ENCODE measurements around the gene PTPRN2. TPM values are rescaled to one million over a fixed set of nuclear protein-coding genes. Genes with fewer than 3 reads are reported as not detected.
"Not testable (repeated sequence)": the region's sequence is repeated elsewhere in the genome, so short reads cannot be mapped to it uniquely, and the experiment has no call there.

Gene PTPRN2
- total and polyA plus RNA-seq, 9 of the 15 experiments (the other 6 are each of a cell fraction or from before 2014, with no cell fraction given), result not detected

DNA sequence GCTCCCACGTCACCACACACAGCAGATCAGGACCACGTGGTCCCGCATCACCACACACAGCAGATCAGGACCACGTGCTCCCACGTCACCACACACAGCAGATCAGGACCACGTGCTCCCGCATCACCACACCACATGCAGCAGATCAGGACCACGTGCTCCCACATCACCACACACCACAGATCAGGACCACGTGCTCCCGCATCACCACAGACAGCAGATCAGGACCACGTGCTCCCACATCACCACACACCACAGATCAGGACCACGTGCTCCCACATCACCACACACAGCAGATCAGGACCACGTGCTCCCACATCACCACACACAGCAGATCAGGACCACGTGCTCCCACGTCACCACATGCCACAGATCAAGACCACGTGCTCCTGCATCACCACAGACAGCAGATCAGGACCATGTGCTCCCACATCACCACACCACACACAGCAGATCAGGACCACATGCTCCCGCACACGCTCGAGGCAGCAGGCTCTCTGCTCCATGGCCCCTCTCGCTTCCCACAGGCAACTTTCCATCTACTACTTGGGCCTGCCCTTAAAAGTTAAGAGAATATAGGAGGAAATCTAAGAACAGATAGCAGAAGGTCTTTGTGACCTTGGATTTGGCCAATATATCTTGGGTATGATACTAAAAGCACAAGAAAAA is 1024.0 kb downstream of the PTPRN2 start (continued):
- peak; percentile 61; the same call in 1 of the 2 replicates for TF ChIP-seq ZNF263 (CRISPR knock-in tag; IDR thresholded peaks at IDR 0.05; ENCODE audit: borderline replicate concordance)
- TF ChIP-seq, protein P1, sequence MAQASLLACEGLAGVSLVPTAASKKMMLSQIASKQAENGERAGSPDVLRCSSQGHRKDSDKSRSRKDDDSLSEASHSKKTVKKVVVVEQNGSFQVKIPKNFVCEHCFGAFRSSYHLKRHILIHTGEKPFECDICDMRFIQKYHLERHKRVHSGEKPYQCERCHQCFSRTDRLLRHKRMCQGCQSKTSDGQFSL (CRISPR knock-in tag; IDR thresholded peaks at IDR 0.05), result 0 out of 2 replicates have a peak, but pooled peaks have one; percentile 19
- TF ChIP-seq, protein P1 (tag; IDR thresholded peaks at IDR 0.05), result not testable (repeated sequence)
- TF ChIP-seq FOXA3 (CRISPR knock-in tag; conservative IDR thresholded peaks at IDR 0.05 in 1 of 2, IDR thresholded peaks at IDR 0.05 in 1 of 2), result peak in 1 of 2 experiments; percentile 70; a peak in 1 of 4 replicates
- peak; percentile 86 for TF ChIP-seq ZNF431 (CRISPR knock-in tag; IDR thresholded peaks at IDR 0.05)
- TF ChIP-seq, protein P2, sequence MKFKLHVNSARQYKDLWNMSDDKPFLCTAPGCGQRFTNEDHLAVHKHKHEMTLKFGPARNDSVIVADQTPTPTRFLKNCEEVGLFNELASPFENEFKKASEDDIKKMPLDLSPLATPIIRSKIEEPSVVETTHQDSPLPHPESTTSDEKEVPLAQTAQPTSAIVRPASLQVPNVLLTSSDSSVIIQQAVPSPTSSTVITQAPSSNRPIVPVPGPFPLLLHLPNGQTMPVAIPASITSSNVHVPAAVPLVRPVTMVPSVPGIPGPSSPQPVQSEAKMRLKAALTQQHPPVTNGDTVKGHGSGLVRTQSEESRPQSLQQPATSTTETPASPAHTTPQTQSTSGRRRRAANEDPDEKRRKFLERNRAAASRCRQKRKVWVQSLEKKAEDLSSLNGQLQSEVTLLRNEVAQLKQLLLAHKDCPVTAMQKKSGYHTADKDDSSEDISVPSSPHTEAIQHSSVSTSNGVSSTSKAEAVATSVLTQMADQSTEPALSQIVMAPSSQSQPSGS (CRISPR knock-in tag; IDR thresholded peaks at IDR 0.05), result peak; percentile 58; the same call in 1 of the 2 replicates
- not testable (repeated sequence) for TF ChIP-seq CREB1 (IDR thresholded peaks at IDR 0.05)
- TF ChIP-seq CREB1 (CRISPR knock-in tag; IDR thresholded peaks at IDR 0.05), result peak; percentile 55; the same call in 1 of the 2 replicates
- TF ChIP-seq, protein P3, sequence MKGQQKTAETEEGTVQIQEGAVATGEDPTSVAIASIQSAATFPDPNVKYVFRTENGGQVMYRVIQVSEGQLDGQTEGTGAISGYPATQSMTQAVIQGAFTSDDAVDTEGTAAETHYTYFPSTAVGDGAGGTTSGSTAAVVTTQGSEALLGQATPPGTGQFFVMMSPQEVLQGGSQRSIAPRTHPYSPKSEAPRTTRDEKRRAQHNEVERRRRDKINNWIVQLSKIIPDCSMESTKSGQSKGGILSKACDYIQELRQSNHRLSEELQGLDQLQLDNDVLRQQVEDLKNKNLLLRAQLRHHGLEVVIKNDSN (CRISPR knock-in tag; IDR thresholded peaks at IDR 0.05), result peak; percentile 77
- 0 out of 2 replicates have a peak, but pooled peaks have one; percentile 58 for TF ChIP-seq NR3C1 (CRISPR knock-in tag; IDR thresholded peaks at IDR 0.05)
- TF ChIP-seq, protein P4, sequence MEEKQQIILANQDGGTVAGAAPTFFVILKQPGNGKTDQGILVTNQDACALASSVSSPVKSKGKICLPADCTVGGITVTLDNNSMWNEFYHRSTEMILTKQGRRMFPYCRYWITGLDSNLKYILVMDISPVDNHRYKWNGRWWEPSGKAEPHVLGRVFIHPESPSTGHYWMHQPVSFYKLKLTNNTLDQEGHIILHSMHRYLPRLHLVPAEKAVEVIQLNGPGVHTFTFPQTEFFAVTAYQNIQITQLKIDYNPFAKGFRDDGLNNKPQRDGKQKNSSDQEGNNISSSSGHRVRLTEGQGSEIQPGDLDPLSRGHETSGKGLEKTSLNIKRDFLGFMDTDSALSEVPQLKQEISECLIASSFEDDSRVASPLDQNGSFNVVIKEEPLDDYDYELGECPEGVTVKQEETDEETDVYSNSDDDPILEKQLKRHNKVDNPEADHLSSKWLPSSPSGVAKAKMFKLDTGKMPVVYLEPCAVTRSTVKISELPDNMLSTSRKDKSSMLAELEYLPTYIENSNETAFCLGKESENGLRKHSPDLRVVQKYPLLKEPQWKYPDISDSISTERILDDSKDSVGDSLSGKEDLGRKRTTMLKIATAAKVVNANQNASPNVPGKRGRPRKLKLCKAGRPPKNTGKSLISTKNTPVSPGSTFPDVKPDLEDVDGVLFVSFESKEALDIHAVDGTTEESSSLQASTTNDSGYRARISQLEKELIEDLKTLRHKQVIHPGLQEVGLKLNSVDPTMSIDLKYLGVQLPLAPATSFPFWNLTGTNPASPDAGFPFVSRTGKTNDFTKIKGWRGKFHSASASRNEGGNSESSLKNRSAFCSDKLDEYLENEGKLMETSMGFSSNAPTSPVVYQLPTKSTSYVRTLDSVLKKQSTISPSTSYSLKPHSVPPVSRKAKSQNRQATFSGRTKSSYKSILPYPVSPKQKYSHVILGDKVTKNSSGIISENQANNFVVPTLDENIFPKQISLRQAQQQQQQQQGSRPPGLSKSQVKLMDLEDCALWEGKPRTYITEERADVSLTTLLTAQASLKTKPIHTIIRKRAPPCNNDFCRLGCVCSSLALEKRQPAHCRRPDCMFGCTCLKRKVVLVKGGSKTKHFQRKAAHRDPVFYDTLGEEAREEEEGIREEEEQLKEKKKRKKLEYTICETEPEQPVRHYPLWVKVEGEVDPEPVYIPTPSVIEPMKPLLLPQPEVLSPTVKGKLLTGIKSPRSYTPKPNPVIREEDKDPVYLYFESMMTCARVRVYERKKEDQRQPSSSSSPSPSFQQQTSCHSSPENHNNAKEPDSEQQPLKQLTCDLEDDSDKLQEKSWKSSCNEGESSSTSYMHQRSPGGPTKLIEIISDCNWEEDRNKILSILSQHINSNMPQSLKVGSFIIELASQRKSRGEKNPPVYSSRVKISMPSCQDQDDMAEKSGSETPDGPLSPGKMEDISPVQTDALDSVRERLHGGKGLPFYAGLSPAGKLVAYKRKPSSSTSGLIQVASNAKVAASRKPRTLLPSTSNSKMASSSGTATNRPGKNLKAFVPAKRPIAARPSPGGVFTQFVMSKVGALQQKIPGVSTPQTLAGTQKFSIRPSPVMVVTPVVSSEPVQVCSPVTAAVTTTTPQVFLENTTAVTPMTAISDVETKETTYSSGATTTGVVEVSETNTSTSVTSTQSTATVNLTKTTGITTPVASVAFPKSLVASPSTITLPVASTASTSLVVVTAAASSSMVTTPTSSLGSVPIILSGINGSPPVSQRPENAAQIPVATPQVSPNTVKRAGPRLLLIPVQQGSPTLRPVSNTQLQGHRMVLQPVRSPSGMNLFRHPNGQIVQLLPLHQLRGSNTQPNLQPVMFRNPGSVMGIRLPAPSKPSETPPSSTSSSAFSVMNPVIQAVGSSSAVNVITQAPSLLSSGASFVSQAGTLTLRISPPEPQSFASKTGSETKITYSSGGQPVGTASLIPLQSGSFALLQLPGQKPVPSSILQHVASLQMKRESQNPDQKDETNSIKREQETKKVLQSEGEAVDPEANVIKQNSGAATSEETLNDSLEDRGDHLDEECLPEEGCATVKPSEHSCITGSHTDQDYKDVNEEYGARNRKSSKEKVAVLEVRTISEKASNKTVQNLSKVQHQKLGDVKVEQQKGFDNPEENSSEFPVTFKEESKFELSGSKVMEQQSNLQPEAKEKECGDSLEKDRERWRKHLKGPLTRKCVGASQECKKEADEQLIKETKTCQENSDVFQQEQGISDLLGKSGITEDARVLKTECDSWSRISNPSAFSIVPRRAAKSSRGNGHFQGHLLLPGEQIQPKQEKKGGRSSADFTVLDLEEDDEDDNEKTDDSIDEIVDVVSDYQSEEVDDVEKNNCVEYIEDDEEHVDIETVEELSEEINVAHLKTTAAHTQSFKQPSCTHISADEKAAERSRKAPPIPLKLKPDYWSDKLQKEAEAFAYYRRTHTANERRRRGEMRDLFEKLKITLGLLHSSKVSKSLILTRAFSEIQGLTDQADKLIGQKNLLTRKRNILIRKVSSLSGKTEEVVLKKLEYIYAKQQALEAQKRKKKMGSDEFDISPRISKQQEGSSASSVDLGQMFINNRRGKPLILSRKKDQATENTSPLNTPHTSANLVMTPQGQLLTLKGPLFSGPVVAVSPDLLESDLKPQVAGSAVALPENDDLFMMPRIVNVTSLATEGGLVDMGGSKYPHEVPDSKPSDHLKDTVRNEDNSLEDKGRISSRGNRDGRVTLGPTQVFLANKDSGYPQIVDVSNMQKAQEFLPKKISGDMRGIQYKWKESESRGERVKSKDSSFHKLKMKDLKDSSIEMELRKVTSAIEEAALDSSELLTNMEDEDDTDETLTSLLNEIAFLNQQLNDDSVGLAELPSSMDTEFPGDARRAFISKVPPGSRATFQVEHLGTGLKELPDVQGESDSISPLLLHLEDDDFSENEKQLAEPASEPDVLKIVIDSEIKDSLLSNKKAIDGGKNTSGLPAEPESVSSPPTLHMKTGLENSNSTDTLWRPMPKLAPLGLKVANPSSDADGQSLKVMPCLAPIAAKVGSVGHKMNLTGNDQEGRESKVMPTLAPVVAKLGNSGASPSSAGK (IDR thresholded peaks at IDR 0.05), result peak; percentile 48
